HG03025 (cell line): ENCODE data around the gene TMEM117.
"Not testable (repeated sequence)": the region's sequence is repeated elsewhere in the genome, so short reads cannot be mapped to it uniquely, and the experiment has no call there.

Experiments
- ATAC-seq: cut with Tn5 transposase; IDR thresholded peaks from one replicate; pipeline ENCODE4 v1.9.1; 2021; ENCODE audit warnings: mild to moderate bottlenecking, moderate library complexity; ENCODE audit not compliant: unreplicated experiment, low FRiP score

Gene TMEM117

DNA sequence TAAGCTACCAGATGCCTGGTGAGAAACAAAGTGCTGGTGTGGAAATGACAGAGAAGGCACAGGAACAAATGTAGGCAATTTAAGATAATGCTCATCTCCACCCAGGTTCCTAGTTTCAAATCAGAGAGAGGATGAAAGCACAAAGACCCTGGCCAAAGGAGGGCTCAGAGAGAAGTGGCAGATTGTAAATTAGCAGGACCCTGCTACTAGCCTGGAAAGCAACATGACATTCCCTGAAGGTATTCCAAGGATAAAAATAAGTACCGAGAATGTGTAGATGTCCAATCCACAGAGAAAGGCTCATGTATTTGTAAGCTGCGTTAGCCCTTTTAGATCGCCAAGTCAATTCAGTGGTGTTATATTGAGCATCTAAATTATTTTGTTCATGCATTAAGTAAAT, 324.0 kb downstream of the TMEM117 start:
- no peak for ATAC-seq

DNA sequence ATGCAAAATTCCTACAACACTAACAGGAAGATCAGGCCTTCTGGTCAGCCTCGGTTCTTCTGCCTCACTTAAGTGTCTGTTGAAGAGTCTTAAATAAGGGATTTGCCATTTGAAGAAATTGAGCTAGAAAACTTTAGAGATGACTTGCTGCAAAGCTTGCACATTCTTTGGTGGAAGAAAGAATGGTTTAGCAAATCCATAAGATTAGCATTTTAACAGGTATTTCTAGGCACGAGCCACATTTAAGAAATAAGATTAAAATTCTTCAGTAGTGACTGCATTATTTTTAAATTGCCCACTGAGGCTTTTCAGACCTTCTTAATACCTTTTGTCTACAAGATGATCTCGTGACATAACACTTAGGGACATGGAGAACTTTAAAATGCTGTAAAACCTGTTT, 327.1 kb downstream of the TMEM117 start:
- no peak for ATAC-seq

DNA sequence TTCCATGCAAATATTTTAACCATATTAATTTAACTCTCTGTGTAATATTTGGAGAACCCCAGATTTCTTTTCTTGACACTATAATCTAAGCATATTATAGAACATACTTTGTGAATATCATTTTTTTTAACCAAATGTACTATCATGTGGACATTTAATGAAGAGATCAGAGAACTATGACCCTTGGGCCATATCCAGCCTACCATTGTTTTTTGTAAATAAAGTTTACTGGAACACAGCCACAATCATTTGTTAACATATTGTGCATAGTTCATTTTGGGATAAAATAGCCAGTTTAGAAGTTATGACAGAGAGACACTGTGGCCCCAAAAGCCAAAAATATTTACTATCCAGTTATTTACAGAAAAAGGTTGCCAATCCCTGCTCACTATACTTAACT, 338.2 kb downstream of the TMEM117 start:
- no peak for ATAC-seq

DNA sequence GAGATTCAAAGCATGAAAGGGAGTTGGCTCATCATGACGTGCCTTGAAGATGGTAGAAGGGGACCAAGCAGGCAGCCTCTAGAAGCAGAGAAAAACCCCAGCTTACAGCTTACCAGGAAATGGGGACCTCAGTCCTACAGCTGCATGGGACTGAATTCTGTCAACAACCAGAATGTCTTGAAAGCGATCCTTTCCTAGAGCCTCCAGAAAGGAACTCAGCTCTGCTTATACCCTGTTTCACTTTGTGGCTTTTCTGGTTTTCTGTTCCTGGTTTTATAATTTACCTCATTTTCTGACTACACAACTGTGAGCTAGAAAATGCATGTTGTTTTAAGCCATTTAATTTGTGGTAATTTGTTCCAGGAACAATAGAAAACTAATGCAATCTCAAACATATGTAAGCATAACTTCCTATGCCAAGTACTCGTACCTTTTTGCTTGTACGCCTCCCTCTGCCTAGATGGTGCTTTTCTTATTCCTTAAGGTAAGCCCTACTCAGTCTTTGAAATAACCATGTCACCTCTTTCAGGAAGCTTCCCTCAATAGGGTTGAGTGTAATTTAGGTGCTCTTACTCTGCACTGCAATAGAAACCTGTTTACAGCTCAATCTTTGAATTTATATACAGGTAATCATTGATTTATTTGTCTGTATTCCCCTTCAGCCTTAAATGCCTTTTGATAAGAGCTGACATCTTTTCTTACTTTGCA, 348.8 kb downstream of the TMEM117 start:
- ATAC-seq: peak; percentile 99

DNA sequence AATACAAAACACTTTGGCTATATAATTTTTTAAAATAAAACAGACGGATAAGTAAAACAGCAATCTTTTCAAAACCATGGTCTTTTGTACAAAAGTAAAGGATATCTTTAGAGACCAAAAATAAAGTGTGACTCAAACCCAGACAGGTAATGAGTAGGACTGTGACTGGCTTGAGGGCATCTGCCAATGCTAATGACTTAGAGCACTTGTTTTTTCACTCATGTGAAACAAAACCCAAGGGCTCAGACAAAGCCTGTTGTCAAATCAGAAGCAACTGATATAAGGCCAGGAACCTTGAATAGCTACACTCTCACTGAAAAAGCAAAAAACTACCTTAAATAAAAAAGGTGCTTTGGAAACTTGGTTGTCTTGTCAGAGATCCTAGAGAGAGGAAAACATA, 357.4 kb downstream of the TMEM117 start:
- ATAC-seq: peak; percentile 93

DNA sequence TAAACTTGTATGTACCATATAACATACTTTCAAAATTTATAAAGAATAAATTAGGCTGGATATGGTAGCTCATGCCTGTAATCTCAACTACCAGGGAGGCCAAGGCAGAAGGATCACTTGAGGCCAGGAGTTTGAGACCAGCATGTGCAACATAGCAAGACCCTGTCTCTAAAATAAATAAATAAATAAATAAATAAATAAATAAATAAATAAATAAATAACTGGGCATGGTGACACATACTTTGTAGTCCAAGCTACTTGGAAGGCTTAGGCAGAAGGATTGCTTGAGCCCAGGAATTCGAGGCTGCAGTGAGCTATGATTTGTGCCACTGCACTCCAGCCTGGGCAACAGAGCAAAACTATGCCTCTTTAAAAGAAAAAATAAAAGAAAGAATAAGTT, 359.8 kb downstream of the TMEM117 start:
- ATAC-seq: not testable (repeated sequence)

DNA sequence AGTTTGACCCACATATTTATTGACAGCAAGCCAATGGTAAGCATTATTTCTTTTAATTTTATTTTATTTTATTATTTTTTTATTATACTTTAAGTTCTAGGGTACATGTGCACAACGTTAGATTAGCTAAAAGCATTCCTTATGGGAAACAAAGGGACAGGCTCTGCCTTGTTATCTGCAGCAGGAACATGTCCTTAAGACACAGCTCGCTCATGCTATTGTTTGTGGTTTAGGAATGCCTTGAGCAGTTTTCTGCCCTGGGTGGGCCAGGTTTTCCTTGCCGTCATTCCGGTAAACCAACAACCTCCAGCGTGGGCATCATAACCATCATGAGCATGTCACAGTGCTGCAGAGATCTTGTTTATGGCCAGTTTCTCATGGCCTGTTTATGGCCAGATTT, 370.2 kb downstream of the TMEM117 start:
- no peak for ATAC-seq

DNA sequence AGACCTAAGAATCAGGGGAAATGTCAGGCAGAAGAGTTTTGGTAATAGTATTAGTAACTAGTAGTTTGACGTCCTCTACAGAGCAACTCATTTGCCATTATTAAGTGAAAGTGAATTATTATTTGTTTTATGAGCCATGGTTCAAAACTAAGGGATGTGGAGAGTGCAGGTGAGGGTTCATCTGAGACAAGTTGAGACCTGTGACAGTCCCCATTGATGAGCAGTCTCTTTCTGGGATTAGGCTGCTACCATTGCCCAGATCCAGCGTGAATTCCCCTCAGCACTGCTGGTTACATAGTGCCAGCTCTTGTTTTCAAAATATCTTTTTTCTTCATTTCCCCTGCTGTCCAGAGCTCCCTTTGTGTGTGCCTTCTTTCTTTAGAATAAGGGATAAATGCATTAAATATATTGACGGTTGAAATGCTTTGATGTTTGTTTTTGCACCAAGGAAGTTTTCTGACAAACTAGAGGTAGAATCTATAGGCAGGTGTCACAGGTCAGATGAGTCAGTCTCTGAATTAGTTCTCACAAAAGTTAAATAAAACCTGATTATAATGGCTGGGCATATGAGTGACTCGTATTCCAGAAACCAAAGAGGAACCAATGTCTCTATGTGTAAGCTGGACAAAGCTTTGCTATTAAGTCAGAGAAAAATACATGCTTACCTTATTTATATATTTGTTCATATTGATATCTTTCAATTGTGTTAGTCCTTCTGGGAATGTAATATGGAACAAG, 381.4 kb downstream of the TMEM117 start:
- ATAC-seq: no peak

DNA sequence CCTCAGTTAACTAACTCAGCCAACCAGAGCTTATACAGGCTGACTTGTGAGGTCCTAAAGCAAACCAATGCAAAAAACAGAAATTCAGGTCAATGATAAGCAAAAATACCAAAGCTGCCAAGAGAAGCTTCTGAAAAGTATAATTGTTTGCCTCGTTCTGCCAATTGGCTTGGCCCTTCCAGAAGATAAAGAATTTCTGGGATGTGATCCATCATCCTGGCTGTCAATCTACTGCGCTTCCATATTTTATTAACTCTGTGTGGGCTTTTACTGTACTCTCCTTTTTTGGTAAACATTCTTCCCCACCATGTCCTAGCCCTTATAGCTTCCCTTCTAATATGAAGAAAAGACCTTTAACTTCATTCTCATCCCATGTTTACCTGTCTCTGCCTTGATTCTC, 387.9 kb downstream of the TMEM117 start:
- ATAC-seq: no peak

DNA sequence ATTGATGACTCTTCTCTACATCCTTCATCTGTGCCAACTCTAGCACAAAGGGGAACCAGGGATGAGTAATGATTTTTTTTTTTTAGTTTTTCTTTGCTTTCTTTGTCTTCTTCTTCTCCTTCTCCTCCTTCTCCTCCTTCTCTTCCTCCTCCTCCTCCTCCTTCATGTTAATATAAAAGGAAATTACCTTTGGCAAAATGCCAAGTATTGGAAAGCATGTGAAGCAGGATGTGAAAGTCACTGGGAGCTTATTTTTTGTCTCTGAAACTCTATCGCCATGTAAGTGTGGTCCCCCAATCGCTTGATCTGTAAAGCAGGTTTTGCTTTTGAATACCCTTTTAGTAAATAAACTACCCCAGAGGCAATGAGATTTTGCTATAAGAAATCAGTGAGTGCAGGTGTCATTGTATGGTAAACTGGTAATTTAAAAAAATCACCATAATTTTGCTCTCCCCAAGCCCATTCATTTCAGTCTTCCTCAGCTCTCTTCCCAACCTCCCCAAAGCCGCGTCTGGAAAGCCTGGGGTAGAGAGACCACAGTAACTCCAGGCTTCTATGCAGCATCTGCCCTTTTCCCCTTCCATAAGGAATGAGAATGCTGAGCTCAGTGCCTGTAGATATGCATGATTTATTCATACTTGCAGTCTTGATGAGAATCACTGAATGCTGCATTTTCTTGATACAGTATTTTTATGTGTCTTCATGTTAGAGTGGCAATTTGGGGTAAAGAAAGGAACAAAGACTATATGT, 388.7 kb downstream of the TMEM117 start:
- ATAC-seq: no peak

DNA sequence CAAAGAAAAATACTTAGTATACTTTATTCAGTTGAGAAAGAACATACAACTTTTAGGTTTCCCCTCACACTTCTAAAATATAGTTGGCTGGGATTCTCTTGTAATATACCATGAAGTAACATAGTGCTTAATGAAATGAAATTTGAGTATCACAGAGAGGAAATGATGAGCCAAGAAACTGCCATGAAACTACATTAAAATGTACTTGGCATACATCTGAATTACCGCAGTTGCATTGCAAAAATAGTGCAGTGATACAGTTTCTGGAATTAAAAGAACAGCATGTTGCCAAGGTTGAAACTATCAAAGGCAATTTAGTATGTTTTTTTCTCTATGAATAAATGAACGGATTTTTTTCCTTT, 389.2 kb downstream of the TMEM117 start:
- no peak for ATAC-seq

DNA sequence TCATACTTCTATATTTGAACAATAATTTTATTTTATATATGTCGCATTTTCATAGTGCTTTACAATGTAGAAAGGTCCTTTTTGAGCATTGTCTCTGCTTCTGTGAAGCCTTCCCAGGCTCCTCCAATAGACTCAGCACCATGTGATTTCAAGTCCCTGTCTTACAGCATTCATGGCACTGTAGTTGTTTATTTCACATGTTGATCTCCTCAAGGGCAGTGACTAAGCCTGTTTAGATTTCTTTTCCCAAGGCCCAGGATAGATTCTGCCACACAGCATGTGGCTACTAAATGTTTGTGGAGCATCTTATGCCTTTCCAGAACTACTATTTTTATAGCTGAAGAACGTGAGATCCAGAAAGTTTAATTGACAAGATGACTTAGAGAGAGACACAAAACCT, 391.7 kb downstream of the TMEM117 start:
- no peak for ATAC-seq

DNA sequence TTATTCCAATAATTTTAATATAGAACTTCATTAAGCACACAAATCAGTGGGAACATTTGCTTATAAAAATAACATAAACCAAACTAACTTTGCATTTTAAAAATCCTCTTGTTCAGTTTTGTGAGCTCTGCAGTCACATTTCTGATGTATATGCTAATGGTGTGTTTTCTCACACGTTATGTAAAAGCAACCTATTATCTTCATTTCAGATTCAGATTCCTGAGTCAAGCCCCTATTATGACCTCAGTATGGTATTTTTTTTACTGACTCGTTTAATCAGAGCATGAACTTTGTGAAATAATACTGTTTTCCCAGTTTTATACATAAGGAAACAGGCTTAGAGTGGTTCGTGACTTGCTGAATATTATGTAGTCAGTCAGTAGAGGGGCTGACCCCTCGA, 394.0 kb downstream of the TMEM117 start:
- no peak for ATAC-seq

DNA sequence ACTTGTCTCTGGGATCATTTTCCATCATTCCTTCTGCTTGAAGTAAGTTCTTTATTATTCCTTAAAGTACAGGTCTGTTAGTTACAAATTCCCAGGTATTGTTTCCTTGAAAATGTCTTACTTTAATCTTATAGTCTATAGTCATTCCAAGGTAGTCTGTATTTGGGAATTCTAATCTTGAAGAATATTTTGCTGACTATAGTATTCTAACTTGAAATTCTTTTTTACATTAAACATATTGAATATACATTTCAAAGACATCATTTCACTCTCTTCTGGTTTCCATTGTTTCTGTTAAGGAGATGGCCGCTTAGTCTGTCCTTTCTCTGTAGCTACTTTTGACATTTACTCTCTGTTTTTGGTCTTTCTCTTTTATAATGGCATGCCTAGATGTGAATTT, 399.8 kb downstream of the TMEM117 start:
- ATAC-seq: no peak

DNA sequence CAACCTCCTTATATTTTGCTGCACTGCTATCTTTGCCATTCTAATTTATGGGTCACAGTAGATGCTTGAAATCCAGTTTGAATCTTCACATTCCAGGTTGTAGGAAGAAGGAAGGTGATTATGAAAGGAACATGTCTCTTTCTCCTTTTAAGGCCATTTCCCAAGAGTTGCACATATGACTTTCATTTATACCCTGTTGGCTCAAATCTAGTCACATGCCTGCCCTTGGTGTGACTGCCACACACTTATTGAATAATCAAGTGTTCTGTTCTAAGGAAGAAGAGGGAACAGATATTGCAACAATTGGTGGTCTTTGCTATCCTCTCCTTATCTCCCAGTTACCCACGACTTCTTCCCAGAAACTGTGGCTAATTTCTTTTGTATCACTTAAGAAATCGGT, 404.3 kb downstream of the TMEM117 start:
- ATAC-seq: no peak

DNA sequence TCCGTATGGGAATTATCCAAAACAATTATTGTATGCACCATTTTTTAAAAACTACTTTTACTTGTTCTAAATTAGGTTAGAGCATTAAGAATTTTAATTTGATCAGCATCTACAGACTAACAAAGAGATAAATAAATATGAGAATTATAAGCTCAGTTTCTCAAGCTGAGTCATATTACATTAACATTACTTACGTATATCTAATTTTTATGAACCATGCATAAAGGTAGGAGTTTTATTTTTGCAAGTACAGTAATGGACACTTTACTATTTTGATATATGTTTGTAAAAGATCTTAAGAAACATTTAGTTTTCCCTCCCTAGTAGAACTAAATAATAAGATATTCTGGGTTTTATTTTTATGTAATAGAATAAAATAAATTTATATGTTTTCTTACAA, 410.1 kb downstream of the TMEM117 start:
- ATAC-seq: no peak

DNA sequence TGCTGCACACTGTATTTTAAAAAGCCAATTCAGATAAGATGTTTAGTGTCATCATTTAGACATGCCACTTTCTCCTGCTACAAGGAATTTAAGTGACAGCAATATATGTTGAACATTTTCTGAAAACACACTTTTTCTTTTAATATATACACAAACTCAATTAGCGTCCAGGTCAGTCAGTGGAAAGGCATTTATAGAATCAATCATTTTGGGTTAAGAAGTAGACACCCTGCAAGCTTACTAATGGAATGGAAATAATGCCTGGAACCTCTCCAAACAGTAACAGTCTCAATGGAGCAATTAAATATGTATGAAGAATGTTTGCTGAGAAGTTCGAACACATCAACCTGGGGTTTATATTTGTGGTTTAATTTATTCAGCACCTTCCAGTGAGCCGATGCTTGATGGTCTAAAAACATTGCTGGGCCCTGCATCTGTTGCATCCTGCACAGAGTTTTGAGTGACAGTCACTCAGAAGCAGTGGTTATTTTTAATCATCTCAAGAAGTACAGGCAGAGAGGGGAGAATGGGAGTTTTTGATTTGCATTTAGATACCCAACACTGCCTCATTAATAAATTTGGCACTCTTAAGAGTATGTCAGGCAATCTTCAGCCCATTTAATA, 410.7 kb downstream of the TMEM117 start:
- ATAC-seq: no peak

DNA sequence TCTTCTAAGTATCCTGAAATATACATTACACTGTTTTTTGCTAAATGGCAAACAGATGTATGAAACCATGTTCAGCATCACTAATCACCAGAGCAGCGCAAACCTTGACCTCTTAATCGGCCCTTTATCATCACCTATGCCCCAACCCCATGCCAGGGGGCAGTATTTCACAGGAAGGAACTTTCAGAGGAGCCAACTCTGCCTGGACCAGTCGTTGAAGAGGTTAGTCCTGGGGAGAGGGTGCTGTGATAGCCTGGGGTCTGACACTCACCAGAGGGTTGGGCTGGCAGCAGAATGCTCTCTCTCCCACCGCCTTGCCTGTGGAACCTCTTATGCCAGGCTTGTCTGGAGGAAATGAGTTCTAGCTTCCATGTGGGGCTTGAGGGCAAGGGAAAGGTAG, 411.7 kb downstream of the TMEM117 start:
- ATAC-seq: no peak

DNA sequence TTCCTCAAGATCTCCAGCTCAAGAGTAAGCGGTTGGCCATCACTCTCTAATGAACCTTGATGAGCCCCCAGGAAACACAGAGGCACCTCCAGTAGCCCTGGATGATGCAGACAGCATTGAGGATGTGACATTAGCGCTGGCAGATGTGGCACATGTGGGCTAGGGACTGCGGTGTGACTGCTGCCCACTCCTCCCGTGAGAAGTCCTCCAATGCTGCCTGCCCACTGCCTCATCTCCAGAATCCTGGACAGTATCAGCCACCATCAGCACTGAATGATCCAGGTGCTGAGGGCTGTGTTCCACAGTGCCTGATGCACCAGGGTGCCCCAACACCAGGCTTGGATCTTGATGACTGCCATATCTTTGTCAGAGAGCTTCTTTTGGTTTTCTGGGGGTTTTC, 412.6 kb downstream of the TMEM117 start:
- no peak for ATAC-seq

DNA sequence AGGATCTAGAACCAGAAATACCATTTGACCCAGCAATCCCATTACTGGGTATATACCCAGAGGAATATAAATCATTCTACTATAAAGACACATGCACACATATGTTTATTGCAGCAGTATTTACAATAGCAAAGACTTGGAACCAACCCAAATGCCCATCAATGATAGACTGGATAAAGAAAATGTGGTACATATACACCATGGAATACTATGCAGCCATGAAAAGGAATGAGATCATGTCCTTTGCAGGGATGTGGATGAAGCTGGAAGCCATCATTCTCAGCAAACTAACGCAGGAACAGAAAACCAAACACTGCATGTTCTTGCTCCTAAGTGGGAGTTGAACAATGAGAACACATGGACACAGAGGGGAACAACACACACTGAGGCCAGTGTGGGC, 414.6 kb downstream of the TMEM117 start:
- ATAC-seq: not testable (repeated sequence)

DNA sequence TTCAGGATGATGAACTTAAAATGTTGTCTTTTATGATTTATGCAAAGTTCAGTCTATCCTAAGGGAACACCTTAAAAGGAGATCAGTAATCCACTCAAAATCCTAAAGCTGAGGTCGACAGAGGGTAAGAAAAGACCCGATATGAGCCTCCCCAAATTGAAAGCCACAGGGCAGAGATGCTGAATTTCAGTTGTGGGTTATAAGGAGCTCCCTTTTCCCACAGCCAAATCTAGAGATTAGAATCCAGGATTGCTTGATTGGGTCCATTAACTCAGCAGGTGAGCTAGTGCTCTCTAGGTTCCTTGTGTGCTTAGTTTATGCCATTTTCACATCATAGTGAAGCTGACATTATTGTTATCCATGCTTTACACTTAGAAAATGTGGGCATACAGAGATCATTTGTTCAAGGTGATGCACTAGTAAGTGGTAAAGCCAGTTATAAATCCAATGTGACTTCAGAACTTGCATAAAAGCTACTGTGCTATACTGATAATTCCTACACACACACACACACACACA, 417.5 kb downstream of the TMEM117 start:
- ATAC-seq: no peak
